Smooth muscle cell (in vitro differentiated cells): ENCODE data around the gene KCNG2. TPM values are rescaled to one million over a fixed set of nuclear protein-coding genes. Genes with fewer than 3 reads are reported as not detected.

Experiments used
- DNase-seq: peaks from one replicate; lab custom pipeline; 2025; ENCODE audit not compliant: unreplicated experiment; lab: John Stamatoyannopoulos, UW
- H2AFZ ChIP-seq: fragments of 200-600 bp; sonication (generic); 2 replicates; pipeline ENCODE4 v1.6.0; 2016; ENCODE audit warnings: antibody characterized with exemption, low read depth, mild to moderate bottlenecking
- H3F3A ChIP-seq: fragments of 200-600 bp; sonication (generic); 2 replicates; pipeline ENCODE4 v1.6.0; 2017; ENCODE audit warnings: antibody characterized with exemption, low read depth
- H3K27ac ChIP-seq: fragments of 200-600 bp; sonication (generic); 2 replicates; pipeline ENCODE4 v1.5.1; 2016; ENCODE audit warnings: low read depth, mild to moderate bottlenecking
- H3K27me3 ChIP-seq: fragments of 200-600 bp; sonication (generic); 2 replicates; pipeline ENCODE4 v1.6.1; 2016; ENCODE audit warnings: low read depth, mild to moderate bottlenecking
- H3K36me3 ChIP-seq: fragments of 200-600 bp; sonication (generic); 2 replicates; pipeline ENCODE4 v1.5.1; 2016; ENCODE audit warnings: low read depth
- H3K4me1 ChIP-seq: fragments of 200-600 bp; sonication (generic); 2 replicates; pipeline ENCODE4 v1.5.1; 2016; ENCODE audit warnings: low read depth
- H3K4me2 ChIP-seq: fragments of 200-600 bp; sonication (generic); 2 replicates; pipeline ENCODE4 v1.6.0; 2016; ENCODE audit warnings: mild to moderate bottlenecking
- H3K4me3 ChIP-seq: fragments of 200-600 bp; sonication (generic); 2 replicates; pipeline ENCODE4 v1.5.1; 2016; ENCODE audit warnings: mild to moderate bottlenecking
- H3K79me2 ChIP-seq: fragments of 200-600 bp; sonication (generic); 2 replicates; pipeline ENCODE4 v1.6.0; 2016; ENCODE audit warnings: low read depth, mild to moderate bottlenecking
- H3K9ac ChIP-seq: fragments of 200-600 bp; sonication (generic); 2 replicates; pipeline ENCODE4 v1.6.0; 2016; ENCODE audit warnings: low read depth
- H3K9me3 ChIP-seq: fragments of 200-600 bp; sonication (generic); replicated peaks from 2 replicates; pipeline ENCODE4 v1.5.1; 2016; ENCODE audit warnings: low read depth
- H4K20me1 ChIP-seq: fragments of 200-600 bp; sonication (generic); 2 replicates; pipeline ENCODE4 v1.6.0; 2016; ENCODE audit warnings: low read depth
- WGBS: methylation state at CpG from one replicate; pipeline ENCODE4 v1.1.7; 2016; ENCODE audit warnings: low lambda C conversion rate; 5-methylcytosine and 5-hydroxymethylcytosine counted together
- polyA plus RNA-seq: library from polyadenylated mRNA; unstranded; fragments of >200 nt; fragmentation: Nextera tagmentation; extraction: Ambion mirVana; gene quantifications from 2 replicates; pipeline ENCODE4 v1.2.1, GENCODE V29; 2016
- total RNA-seq: library from RNA; depleted of rRNA; stranded (reverse); fragments of >200 nt; gene quantifications from 2 replicates; pipeline ENCODE4 v1.2.3, GENCODE V29; 2014
- TF ChIP-seq, protein P1 (sequence below): fragments of 200-600 bp; sonication (generic); IDR thresholded peaks from 2 replicates; pipeline ENCODE4 v1.5.1; 2017; ENCODE audit warnings: borderline replicate concordance, mild to moderate bottlenecking, antibody characterized with exemption; ENCODE audit not compliant: insufficient read depth, poor library complexity, severe bottlenecking

The KCNG2 gene
- total and polyA plus RNA-seq, 2 experiments from 2014 or later = 0.17 TPM; not detected in 1

- Histone ChIP-seq H3K27me3 (no peaks in the 10 kb centered on the region), H3K4me3 (no peak overlapping the region), H3K9ac (no peak overlapping the region), H3F3A (no peaks in the 10 kb centered on the region), H3K36me3 (no peaks in the 10 kb centered on the region), H3K9me3 (peaks cover 16% of the 10 kb centered on the region), H2AFZ (no peak overlapping the region), H3K4me1 (no peaks in the 10 kb centered on the region), H3K4me2 (no peak overlapping the region), H4K20me1 (peaks cover 6% of the 10 kb centered on the region), H3K79me2 (no peaks in the 10 kb centered on the region), H3K27ac (no peak overlapping the region)
- TF ChIP-seq, protein P1, sequence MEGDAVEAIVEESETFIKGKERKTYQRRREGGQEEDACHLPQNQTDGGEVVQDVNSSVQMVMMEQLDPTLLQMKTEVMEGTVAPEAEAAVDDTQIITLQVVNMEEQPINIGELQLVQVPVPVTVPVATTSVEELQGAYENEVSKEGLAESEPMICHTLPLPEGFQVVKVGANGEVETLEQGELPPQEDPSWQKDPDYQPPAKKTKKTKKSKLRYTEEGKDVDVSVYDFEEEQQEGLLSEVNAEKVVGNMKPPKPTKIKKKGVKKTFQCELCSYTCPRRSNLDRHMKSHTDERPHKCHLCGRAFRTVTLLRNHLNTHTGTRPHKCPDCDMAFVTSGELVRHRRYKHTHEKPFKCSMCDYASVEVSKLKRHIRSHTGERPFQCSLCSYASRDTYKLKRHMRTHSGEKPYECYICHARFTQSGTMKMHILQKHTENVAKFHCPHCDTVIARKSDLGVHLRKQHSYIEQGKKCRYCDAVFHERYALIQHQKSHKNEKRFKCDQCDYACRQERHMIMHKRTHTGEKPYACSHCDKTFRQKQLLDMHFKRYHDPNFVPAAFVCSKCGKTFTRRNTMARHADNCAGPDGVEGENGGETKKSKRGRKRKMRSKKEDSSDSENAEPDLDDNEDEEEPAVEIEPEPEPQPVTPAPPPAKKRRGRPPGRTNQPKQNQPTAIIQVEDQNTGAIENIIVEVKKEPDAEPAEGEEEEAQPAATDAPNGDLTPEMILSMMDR = no peak
- 97% methylated on average over 39 of the region's 53 CpGs for WGBS
- DNase-seq = no peak
Observed at GRCh38 chr18:79899609-79900445, 102.1 kb downstream of the KCNG2 start.

DNA sequence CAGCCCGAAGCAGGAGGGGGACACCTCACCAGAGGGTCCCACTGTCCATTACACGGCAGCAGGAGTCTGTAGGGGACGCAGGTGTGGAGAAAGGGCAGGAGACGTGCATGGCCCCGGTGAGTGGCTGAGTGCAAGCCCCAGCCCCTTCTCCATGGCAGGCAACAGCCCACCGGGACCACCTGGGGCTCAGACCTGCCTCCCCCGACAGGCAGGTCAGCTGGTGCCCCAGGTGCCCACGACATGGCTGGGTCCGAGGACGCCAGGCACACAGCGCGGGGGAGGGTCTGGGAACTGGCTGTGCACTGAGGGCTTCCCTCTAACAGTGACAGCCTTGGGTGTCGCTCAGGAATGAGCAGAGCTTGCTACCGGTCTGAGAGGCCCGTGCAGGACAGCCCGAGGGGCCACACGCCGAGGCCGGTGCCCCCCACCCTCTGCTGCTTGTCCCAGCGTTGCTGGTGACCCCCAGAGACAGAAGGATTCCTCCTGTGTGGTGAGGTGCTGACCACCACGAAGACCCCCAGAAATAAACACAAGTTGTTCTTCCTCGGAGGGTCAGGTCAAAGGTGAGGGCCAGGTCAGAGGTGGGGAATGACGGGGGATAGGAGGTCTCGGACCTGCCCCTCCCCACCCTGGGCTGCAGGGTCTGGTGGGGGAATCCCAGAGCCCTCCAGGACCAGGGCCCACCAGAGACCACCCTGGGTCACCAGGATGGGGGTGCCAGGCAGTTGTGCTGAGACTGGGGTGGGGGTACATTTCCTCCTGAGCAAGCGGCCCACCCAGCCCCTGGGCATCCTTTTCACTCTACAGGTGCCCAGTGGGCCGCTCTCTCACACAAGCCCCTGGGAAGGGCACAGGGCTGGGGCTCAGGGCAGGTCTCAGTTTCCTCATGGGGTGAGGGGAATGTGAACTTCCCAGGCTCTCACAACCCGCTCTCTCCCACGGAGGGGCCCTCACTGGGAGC is 103.2 kb downstream of the KCNG2 start:
- H4K20me1 ChIP-seq = peaks cover 15% of the 10 kb centered on the region
- H3K79me2 ChIP-seq = no peaks in the 10 kb centered on the region
- peaks cover 2% of the 10 kb centered on the region for H3F3A ChIP-seq
- H3K4me2 ChIP-seq = no peak overlapping the region
- no peaks in the 10 kb centered on the region for H3K36me3 ChIP-seq
- no peaks in the 10 kb centered on the region for H3K4me1 ChIP-seq
- H3K4me3 ChIP-seq = no peak overlapping the region
- no peaks in the 10 kb centered on the region for H3K27me3 ChIP-seq
- H3K9me3 ChIP-seq = peaks cover 13% of the 10 kb centered on the region
- TF ChIP-seq, protein P1 = no peak
- H2AFZ ChIP-seq = no peak overlapping the region
- 97% methylated on average over 28 of the region's 28 CpGs for WGBS
- no peak overlapping the region for H3K9ac ChIP-seq
- DNase-seq = no peak
- H3K27ac ChIP-seq = no peak overlapping the region

GRCh38 chr18:79901665-79902064 is 103.9 kb downstream of the KCNG2 start:
- over 99% methylated on average over 13 of the region's 13 CpGs for WGBS
- H3K4me2 ChIP-seq = no peak overlapping the region

More at GRCh38 chr18:79901665-79902064, 103.9 kb downstream of the KCNG2 start:
- Histone ChIP-seq H4K20me1 (peaks cover 23% of the 10 kb centered on the region), H3K27me3 (no peaks in the 10 kb centered on the region), H3K36me3 (no peaks in the 10 kb centered on the region), H3K27ac (no peak overlapping the region), H3K4me1 (peaks cover 5% of the 10 kb centered on the region), H3K9me3 (peaks cover 5% of the 10 kb centered on the region), H3F3A (peaks cover 9% of the 10 kb centered on the region), H3K4me3 (no peak overlapping the region), H2AFZ (no peak overlapping the region), H3K79me2 (no peaks in the 10 kb centered on the region), H3K9ac (no peak overlapping the region)
- TF ChIP-seq, protein P1 = no peak
- no peak for DNase-seq
